Loucy (cell line): Measurements from ENCODE around the gene GPHN.

ENCODE experiments used
- CTCF ChIP-seq: fragments of 200-600 bp; sonication (generic); conservative IDR thresholded peaks from 2 replicates; pipeline ENCODE4 v1.5.1; 2014; ENCODE audit warnings: mild to moderate bottlenecking, antibody characterized with exemption, low read length
- EZH2phosphoT487 ChIP-seq: fragments of 200-600 bp; IDR thresholded peaks from 2 replicates; pipeline ENCODE4 v1.6.1; 2018; ENCODE audit warnings: antibody characterized with exemption, mild to moderate bottlenecking, moderate library complexity, borderline replicate concordance

DNA sequence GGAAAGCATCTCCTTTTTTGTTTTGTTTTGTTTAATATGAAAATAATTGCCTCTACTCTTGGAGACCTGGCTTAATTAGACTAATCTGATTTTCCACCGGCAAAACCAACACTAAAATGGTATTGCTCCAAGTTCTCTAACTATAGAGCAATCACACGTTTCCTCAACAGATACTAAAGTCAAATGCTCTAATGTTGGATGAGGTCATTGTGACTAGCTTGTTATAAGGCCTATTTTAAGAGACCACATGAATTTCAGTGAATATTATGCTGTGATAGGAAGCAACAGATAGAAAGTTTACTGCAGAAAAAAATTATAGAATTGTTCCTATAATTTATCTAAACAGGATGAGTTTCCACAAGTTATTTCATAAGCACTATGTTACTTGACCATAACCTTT is 25.1 kb upstream of the GPHN start:
- no peak for TF ChIP-seq CTCF
- TF ChIP-seq EZH2phosphoT487 = no peak
